ENCODE measurements around the gene NTRK2. TPM values are rescaled to one million over a fixed set of nuclear protein-coding genes. Genes with fewer than 3 reads are reported as not detected.

Gene NTRK2
- total RNA-seq, 3 donors from 2014 or later: 1.7 to 3.5 (median 2.5) TPM

DNA sequence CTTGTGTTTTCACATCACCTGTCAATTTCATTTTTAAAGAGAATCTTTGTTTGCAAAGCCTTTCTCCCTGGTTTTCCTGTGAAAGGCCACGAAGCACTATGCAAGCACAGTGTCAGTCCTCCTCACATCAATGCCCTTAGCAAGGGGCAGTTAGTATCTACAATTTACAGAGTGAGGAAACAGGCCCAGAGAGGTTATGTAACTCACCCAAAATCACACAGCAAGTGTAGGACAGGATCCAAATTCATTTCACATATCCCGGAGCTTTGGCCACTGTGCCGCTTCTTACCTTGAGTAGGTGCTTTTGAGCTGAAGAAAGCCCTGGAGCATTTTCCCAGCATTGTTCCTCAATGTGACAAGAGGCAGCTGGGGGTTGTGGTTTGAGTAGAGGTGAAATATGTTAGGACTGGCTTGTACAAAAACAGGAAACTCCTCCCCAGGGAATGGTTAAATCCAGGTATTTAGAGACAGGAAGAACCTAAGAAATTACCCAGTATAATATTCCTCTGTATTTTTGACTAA, 283.8 kb downstream of the NTRK2 start:
- intact Hi-C loops (cut with DNase I, micrococcal nuclease): loop anchor here (10.0 kb wide), 1 partner anchor 259 kb away; no protein-coding TSS in a partner anchor
- ATAC-seq (no peak), DNase-seq (no peak)
- Histone ChIP-seq H3K9me3 (no peaks in the 10 kb centered on the region), H3K4me1 (ENCODE audit: low read depth) (peaks cover 7% of the 10 kb centered on the region), H3K36me3 (ENCODE audit: low read depth) (no peaks in the 10 kb centered on the region), H3K4me3 (no peak overlapping the region)
- TF ChIP-seq, protein P1, sequence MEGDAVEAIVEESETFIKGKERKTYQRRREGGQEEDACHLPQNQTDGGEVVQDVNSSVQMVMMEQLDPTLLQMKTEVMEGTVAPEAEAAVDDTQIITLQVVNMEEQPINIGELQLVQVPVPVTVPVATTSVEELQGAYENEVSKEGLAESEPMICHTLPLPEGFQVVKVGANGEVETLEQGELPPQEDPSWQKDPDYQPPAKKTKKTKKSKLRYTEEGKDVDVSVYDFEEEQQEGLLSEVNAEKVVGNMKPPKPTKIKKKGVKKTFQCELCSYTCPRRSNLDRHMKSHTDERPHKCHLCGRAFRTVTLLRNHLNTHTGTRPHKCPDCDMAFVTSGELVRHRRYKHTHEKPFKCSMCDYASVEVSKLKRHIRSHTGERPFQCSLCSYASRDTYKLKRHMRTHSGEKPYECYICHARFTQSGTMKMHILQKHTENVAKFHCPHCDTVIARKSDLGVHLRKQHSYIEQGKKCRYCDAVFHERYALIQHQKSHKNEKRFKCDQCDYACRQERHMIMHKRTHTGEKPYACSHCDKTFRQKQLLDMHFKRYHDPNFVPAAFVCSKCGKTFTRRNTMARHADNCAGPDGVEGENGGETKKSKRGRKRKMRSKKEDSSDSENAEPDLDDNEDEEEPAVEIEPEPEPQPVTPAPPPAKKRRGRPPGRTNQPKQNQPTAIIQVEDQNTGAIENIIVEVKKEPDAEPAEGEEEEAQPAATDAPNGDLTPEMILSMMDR (IDR thresholded peaks at IDR 0.05): no peak

DNA sequence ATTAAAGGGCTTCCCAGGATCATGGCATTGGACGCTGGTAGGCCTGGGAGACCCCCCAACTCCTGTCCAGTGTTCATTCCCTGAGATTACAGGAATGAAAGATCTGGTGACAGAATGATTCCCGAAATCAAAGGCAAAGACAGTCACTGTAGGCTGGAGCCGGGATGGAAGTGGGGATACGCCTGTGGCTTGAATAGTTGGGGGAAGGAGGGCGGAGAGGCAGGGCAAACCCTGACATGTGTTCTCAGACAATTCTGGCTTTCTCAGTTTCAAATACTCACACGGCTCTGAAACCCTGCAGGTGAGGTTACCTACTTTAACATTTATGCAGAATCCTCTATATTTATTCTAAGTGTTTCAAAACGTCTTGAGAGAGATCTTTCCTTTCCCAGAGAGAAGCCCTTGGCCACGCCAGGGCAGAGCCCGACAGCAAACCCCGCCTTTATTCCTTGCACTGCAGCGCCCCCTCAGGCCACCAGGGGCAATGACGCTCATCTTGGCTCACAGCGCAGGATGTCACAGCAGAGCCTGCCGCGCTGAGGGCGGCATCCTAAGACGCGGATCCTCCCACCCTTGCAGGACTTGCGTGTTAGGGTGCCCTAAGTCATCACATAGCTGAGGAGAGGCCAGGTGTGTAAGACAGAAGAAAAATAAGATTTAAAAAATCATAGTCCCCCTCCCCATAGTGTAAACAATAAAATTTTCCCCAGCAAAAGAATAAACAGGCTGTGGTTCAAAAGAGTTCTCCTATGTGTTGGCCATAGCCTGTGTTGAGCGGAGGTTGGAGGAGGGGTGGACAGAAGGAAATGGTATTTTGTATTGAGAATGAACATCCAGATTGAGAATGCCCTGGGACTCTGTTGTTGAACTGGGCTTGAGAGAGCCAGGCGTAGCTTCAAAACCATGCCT, 284.5 kb downstream of the NTRK2 start:
- Histone ChIP-seq H3K4me3 (no peak overlapping the region), H3K36me3 (ENCODE audit: low read depth) (no peaks in the 10 kb centered on the region), H3K4me1 (ENCODE audit: low read depth) (peaks cover 7% of the 10 kb centered on the region), H3K9me3 (no peaks in the 10 kb centered on the region)
- TF ChIP-seq, protein P1 (IDR thresholded peaks at IDR 0.05): peak; percentile 83
- intact Hi-C loops (cut with DNase I, micrococcal nuclease): loop anchor here (10.0 kb wide), 1 partner anchor 259 kb away; no protein-coding TSS in a partner anchor
- ATAC-seq (peak; percentile 98), DNase-seq (peak; percentile 81 to 90 (median 81))

DNA sequence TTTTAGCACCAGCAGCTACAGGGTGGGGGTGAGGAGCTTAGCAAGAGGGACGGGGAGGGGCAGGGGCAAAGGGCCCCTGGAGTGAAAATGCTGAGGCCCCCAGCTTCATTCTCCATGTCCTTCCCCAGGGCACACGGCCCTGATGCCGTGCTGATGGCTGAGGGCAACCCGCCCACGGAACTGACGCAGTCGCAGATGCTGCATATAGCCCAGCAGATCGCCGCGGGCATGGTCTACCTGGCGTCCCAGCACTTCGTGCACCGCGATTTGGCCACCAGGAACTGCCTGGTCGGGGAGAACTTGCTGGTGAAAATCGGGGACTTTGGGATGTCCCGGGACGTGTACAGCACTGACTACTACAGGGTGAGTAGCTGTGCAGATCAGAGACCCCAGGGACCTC, 285.6 kb downstream of the NTRK2 start:
- ATAC-seq (no peak), DNase-seq (no peak)
- H3K9me3 ChIP-seq: no peaks in the 10 kb centered on the region
- H3K36me3 ChIP-seq (ENCODE audit: low read depth): no peaks in the 10 kb centered on the region
- intact Hi-C loops (cut with DNase I, micrococcal nuclease): loop anchor here (10.0 kb wide), 1 partner anchor 260 kb away; no protein-coding TSS in a partner anchor
- H3K4me1 ChIP-seq (ENCODE audit: low read depth): peaks cover 7% of the 10 kb centered on the region
- H3K4me3 ChIP-seq: no peak overlapping the region
- TF ChIP-seq, protein P1 (IDR thresholded peaks at IDR 0.05): no peak

DNA sequence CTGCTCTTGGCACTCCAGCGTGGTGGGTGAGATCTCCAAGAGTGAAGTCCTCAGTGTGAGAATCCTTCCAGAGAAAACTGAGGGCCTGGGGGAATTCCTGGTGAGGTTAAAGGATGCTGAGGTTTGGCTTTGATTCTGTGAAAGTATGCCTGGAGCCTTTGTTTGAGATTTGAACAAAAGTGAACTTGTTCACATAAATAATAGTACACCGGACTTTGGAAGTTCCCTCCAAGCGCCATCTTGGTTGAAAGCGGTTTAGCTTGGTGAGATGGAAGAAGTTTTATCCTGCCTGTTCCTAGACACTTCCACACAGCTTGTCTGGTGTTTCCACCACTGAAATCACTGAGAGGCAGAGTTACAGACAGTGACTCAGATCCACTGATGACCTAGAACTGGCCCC, 286.4 kb downstream of the NTRK2 start:
- intact Hi-C loops (cut with DNase I, micrococcal nuclease): loop anchor here (10.0 kb wide), 1 partner anchor 261 kb away; no protein-coding TSS in a partner anchor
- TF ChIP-seq, protein P1 (IDR thresholded peaks at IDR 0.05): no peak
- ATAC-seq: no peak

DNA sequence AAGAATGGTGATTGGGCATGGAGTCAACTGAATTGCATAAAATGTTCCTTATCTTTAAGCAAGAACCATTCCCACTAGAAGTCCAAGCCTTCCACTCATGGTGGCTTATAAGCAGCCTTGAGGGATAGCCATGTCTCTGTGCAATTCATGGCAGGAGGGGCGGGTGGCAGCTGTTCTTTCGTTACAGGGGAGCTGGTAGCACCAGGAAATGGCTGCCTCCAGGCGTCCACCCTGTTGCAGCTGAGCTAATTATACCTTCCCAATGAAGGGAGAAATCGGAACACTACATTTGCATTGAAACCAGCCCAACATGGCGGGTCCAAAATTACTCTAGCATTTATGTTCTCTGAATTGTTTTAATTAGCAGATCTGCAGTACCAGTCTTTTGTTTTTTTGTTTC, 289.8 kb downstream of the NTRK2 start:
- no peaks in the 10 kb centered on the region for H3K4me1 ChIP-seq (ENCODE audit: low read depth)
- DNase-seq (no peak), ATAC-seq (no peak)
- intact Hi-C loops (cut with DNase I, micrococcal nuclease): loop anchor here (10.0 kb wide), 1 partner anchor 265 kb away; no protein-coding TSS in a partner anchor
- no peak overlapping the region for H3K4me3 ChIP-seq
- no peaks in the 10 kb centered on the region for H3K36me3 ChIP-seq (ENCODE audit: low read depth)
- TF ChIP-seq, protein P1 (IDR thresholded peaks at IDR 0.05): no peak
- H3K9me3 ChIP-seq: no peaks in the 10 kb centered on the region

More for the DNA sequence above, 286.4 kb downstream of the NTRK2 start:
- Histone ChIP-seq H3K4me3 (no peak overlapping the region), H3K36me3 (ENCODE audit: low read depth) (no peaks in the 10 kb centered on the region), H3K4me1 (ENCODE audit: low read depth) (peaks cover 7% of the 10 kb centered on the region), H3K9me3 (no peaks in the 10 kb centered on the region)
- DNase-seq: no peak

Data from mucosa of descending colon (tissue), 3 donors.